CD14-positive monocyte (primary cell): ENCODE results near the gene CXCL10. TPM values are rescaled to one million over a fixed set of nuclear protein-coding genes. Genes with fewer than 3 reads are reported as not detected.

Experiments used
- DNase-seq, 3 donors: peaks; one replicate each; pipeline ENCODE4 v3.0.0-alpha.2; 2011 to 2022
- H2AFZ ChIP-seq: 2 replicates; pipeline ENCODE4 v1.6.0; 2012; ENCODE audit warnings: mild to moderate bottlenecking, low read depth, low read length, inconsistent platforms; ENCODE audit not compliant: insufficient read depth, poor library complexity, severe bottlenecking
- H3K27ac ChIP-seq, 2 donors: 1 replicate in 1 of 2; 2 replicates in 1 of 2; pipeline ENCODE4 v1.5.1; 2012 to 2013; ENCODE audit warnings: low read length in 2 of 2, control low read depth in 1 of 2, inconsistent platforms in 1 of 2, low read depth in 1 of 2, mild to moderate bottlenecking in 1 of 2
- H3K27me3 ChIP-seq, 2 donors: one replicate each; pipeline versions ENCODE4 v1.6.0 to v1.6.1; 2011 to 2013; ENCODE audit warnings: low read length in 2 of 2; ENCODE audit not compliant: control insufficient read depth in 2 of 2, insufficient read depth in 2 of 2
- H3K36me3 ChIP-seq, 2 donors: replicated peaks in 1 of 2; 1 replicate in 1 of 2; 2 replicates in 1 of 2; pipeline versions ENCODE4 v1.5.1 to v1.6.1; 2012 to 2013; ENCODE audit warnings: low read length in 2 of 2, control low read depth in 1 of 2, inconsistent platforms in 1 of 2, mild to moderate bottlenecking in 1 of 2; ENCODE audit not compliant: insufficient read depth in 2 of 2, control insufficient read depth in 1 of 2
- H3K4me1 ChIP-seq, 2 donors: 1 replicate in 1 of 2; 2 replicates in 1 of 2; pipeline versions ENCODE4 v1.5.1 to v1.6.1; 2012 to 2013; ENCODE audit warnings: low read length in 2 of 2, control low read depth in 1 of 2, inconsistent platforms in 1 of 2, mild to moderate bottlenecking in 1 of 2, moderate library complexity in 1 of 2; ENCODE audit not compliant: insufficient read depth in 2 of 2, control insufficient read depth in 1 of 2
- H3K4me2 ChIP-seq: replicated peaks from 2 replicates; pipeline ENCODE3; 2012; ENCODE audit warnings: low read length, moderate library complexity, mild to moderate bottlenecking; ENCODE audit not compliant: poor library complexity, severe bottlenecking; ENCODE audit errors: extremely low read depth
- H3K4me3 ChIP-seq, 3 experiments: fragments of 200-600 bp in 1 of 3; sonication (generic) in 1 of 3; replicated peaks in 1 of 3; 1 replicate in 2 of 3; 2 replicates in 1 of 3; pipeline ENCODE4 v1.5.1; 2011 to 2013; ENCODE audit warnings: low read length in 3 of 3, mild to moderate bottlenecking in 3 of 3, control low read depth in 2 of 3, low read depth in 2 of 3, inconsistent platforms in 1 of 3, moderate library complexity in 1 of 3
- H3K79me2 ChIP-seq: 2 replicates; pipeline ENCODE4 v1.6.0; 2012; ENCODE audit warnings: mild to moderate bottlenecking, control low read depth, inconsistent platforms, low read length, moderate library complexity; ENCODE audit not compliant: insufficient read depth
- H3K9ac ChIP-seq: 2 replicates; pipeline ENCODE4 v1.6.0; 2017; ENCODE audit warnings: low read length, mild to moderate bottlenecking; ENCODE audit not compliant: insufficient read depth, poor library complexity, severe bottlenecking
- H3K9me3 ChIP-seq, 2 donors: replicated peaks in 1 of 2; 1 replicate in 1 of 2; 2 replicates in 1 of 2; pipeline versions ENCODE4 v1.5.1 to v1.6.1; 2012 to 2013; ENCODE audit warnings: low read length in 2 of 2, control low read depth in 1 of 2; ENCODE audit not compliant: control insufficient read depth in 1 of 2, insufficient read depth in 1 of 2
- H4K20me1 ChIP-seq: 2 replicates; pipeline ENCODE4 v1.6.0; 2012; ENCODE audit warnings: mild to moderate bottlenecking, low read length, control low read depth, moderate library complexity; ENCODE audit not compliant: insufficient read depth
- H3K27ac Mint-ChIP-seq, 7 donors: one replicate each; pipeline ENCODE4 v1.8.0; 2020; ENCODE audit warnings: mild to moderate bottlenecking in 7 of 7, mixed read lengths in 7 of 7, moderate library complexity in 6 of 7, inconsistent platforms in 2 of 7
- H3K27me3 Mint-ChIP-seq, 3 donors: one replicate each; pipeline ENCODE4 v1.8.0; 2021 to 2022; ENCODE audit warnings: low read depth in 3 of 3, mild to moderate bottlenecking in 3 of 3, mixed read lengths in 3 of 3, moderate library complexity in 3 of 3, inconsistent platforms in 1 of 3
- H3K36me3 Mint-ChIP-seq, 2 donors: one replicate each; pipeline ENCODE4 v1.8.0; 2020; ENCODE audit warnings: mixed read lengths in 2 of 2, inconsistent platforms in 1 of 2, mild to moderate bottlenecking in 1 of 2
- H3K4me1 Mint-ChIP-seq: one replicate; pipeline ENCODE4 v1.8.0; 2020; ENCODE audit warnings: mild to moderate bottlenecking, mixed read lengths
- H3K4me3 Mint-ChIP-seq, 2 donors: one replicate each; pipeline ENCODE4 v1.8.0; 2020; ENCODE audit warnings: mild to moderate bottlenecking in 2 of 2, mixed read lengths in 2 of 2, moderate library complexity in 1 of 2
- H3K9me3 Mint-ChIP-seq, 7 donors: one replicate each; pipeline ENCODE4 v1.8.0; 2020 to 2022; ENCODE audit warnings: mixed read lengths in 7 of 7, mild to moderate bottlenecking in 6 of 7, moderate library complexity in 6 of 7, inconsistent platforms in 2 of 7
- CTCF ChIP-seq: fragments of 200-600 bp; IDR thresholded peaks from one replicate; pipeline ENCODE4 v1.8.0; 2022; ENCODE audit warnings: antibody characterized with exemption, mild to moderate bottlenecking
- WGBS: methylation state at CpG from one replicate; pipeline ENCODE4 v1.1.5; 2013; ENCODE audit warnings: missing lambda C conversion rate; ENCODE audit not compliant: insufficient coverage; 5-methylcytosine and 5-hydroxymethylcytosine counted together
- intact Hi-C, 2 donors: fragments of 100-400 bp; cut with micrococcal nuclease; formaldehyde crosslinking; loops; one replicate each; pipeline versions ENCODE4 v1.15.0 to v1.15.1; 2023
- polyA plus RNA-seq, 3 donors: library from polyadenylated mRNA; depleted of rRNA in 1 of 3; unstranded in 2 of 3; stranded (reverse) in 1 of 3; fragments of 300-500 nt in 2 of 3; fragments of >200 nt in 1 of 3; fragmentation: Illumina TruSeq in 2 of 3; gene quantifications; 1 replicate in 2 of 3; 2 replicates in 1 of 3; pipeline ENCODE4 v1.2.3, GENCODE V29; 2012 to 2021

Gene CXCL10
- polyA plus RNA-seq, 3 donors, result 5.5 to 16.5 (median 16.3) TPM

GRCh38 chr4:76011018-76011670, 12.2 kb downstream of the CXCL10 start:
- Histone ChIP-seq H3K27me3 (no peaks in the 10 kb centered on the region), H3K36me3 (no peaks in the 10 kb centered on the region), H3K4me1 (peaks cover 17 to 20% of the 10 kb centered on the region in 2 donors), H2AFZ (peak overlapping the region; percentile 38), H3K9me3 (no peaks in the 10 kb centered on the region), H3K27ac (no peak overlapping the region), H3K9ac (no peak overlapping the region), H3K4me3 (no peak overlapping the region), H4K20me1 (no peaks in the 10 kb centered on the region), H3K79me2 (no peaks in the 10 kb centered on the region), H3K4me2 (no peak overlapping the region)
- 97% methylated on average over 31 of the region's 31 CpGs for WGBS
- Mint-ChIP-seq H3K9me3 (no peaks in the 10 kb centered on the region), H3K4me1 (peaks cover 34% of the 10 kb centered on the region), H3K36me3 (no peaks in the 10 kb centered on the region), H3K27ac (peak overlapping the region in 5 of 7 donors; percentile 62 to 89 (median 77)), H3K27me3 (peaks cover 0 to 4% (median 0%) of the 10 kb centered on the region in 3 donors), H3K4me3 (peak overlapping the region in 1 of 2 donors; percentile 77)
- intact Hi-C loops, result no loop called here
- TF ChIP-seq CTCF, result no peak
- no peak for DNase-seq

- Mint-ChIP-seq H3K27me3 (peaks cover 0 to 4% (median 0%) of the 10 kb centered on the region in 3 donors), H3K27ac (no peak overlapping the region), H3K36me3 (no peaks in the 10 kb centered on the region), H3K4me3 (no peak overlapping the region), H3K4me1 (peaks cover 29% of the 10 kb centered on the region), H3K9me3 (no peaks in the 10 kb centered on the region)
- 96% methylated on average over 13 of the region's 13 CpGs for WGBS
- no peak for DNase-seq
- no peaks in the 10 kb centered on the region for H3K27me3 ChIP-seq
- no peak overlapping the region for H3K27ac ChIP-seq
- H3K9ac ChIP-seq, result no peak overlapping the region
- H2AFZ ChIP-seq, result no peak overlapping the region
- TF ChIP-seq CTCF, result no peak
- H3K36me3 ChIP-seq, result no peaks in the 10 kb centered on the region
- H3K9me3 ChIP-seq, result no peaks in the 10 kb centered on the region
- H3K4me1 ChIP-seq, result peaks cover 14 to 18% of the 10 kb centered on the region in 2 donors
- no peaks in the 10 kb centered on the region for H3K79me2 ChIP-seq
- H4K20me1 ChIP-seq, result no peaks in the 10 kb centered on the region
- no peak overlapping the region for H3K4me2 ChIP-seq
- intact Hi-C loops, result no loop called here
- no peak overlapping the region for H3K4me3 ChIP-seq
These were observed 12.7 kb downstream of the CXCL10 start for GRCh38 chr4:76010576-76010975.
